Mammary epithelial cell (primary cell): Measurements from ENCODE around the gene GAP43.

Experiments used
- CTCF ChIP-seq, 2 donors: IDR thresholded peaks in 1 of 2; conservative IDR thresholded peaks in 1 of 2; 2 replicates each; pipeline ENCODE4 v1.5.1; 2011 to 2012; ENCODE audit warnings: inconsistent platforms in 2 of 2, low read length in 2 of 2, mild to moderate bottlenecking in 2 of 2, control low read depth in 1 of 2, low read depth in 1 of 2; ENCODE audit not compliant: insufficient read depth in 1 of 2; ENCODE audit errors: extremely low read depth in 1 of 2
- EZH2 ChIP-seq: IDR thresholded peaks from 2 replicates; pipeline ENCODE4 v1.6.1; 2012; ENCODE audit warnings: low read length, inconsistent platforms, borderline replicate concordance

- TF ChIP-seq CTCF (conservative IDR thresholded peaks at IDR 0.05 in 1 of 2, IDR thresholded peaks at IDR 0.05 in 1 of 2; ENCODE audit: extremely low read depth in 1 of 2, insufficient read depth in 1 of 2, low read depth in 1 of 2, low read length in 2 of 2): no peak
- TF ChIP-seq EZH2: no peak
These were observed 10.2 kb downstream of the GAP43 start for GRCh38 chr3:115633467-115633866.
